ENCODE results near the gene PSEN2. TPM values are rescaled to one million over a fixed set of nuclear protein-coding genes. Genes with fewer than 3 reads are reported as not detected.
A peak's percentile ranks its signal among the peaks of the same experiment; 100 is the strongest.

PSEN2 gene
- total RNA-seq, 2 experiments from 2014 or later: 0.48 to 1.7 TPM

GRCh38 chr1:226880372-226881287, 10.2 kb downstream of the PSEN2 start:
- Histone ChIP-seq H3K4me1 (ENCODE audit: insufficient read depth, low read length, poor library complexity, severe bottlenecking) (peaks cover 36% of the 10 kb centered on the region), H3K36me3 (ENCODE audit: insufficient read depth, low read length) (no peaks in the 10 kb centered on the region), H3K4me3 (ENCODE audit: low read depth, low read length, poor library complexity, severe bottlenecking) (no peak overlapping the region), H3K4me2 (ENCODE audit: low read length) (no peak overlapping the region), H2AFZ (ENCODE audit: low read length) (no peak overlapping the region), H4K20me1 (ENCODE audit: insufficient read depth, low read length) (no peaks in the 10 kb centered on the region), H3K9me3 (ENCODE audit: low read length) (no peaks in the 10 kb centered on the region), H3K79me2 (ENCODE audit: insufficient read depth, low read depth, low read length) (no peaks in the 10 kb centered on the region), H3K27ac (ENCODE audit: low read depth, low read length, poor library complexity, severe bottlenecking) (no peak overlapping the region), H3K9me2 (ENCODE audit: insufficient read depth, low read length) (no peaks in the 10 kb centered on the region)
- intact Hi-C loops (cut with micrococcal nuclease; ENCODE audit: unreplicated experiment): no loop called here
- POLR2A ChIA-PET: interaction anchor here (0.9 kb wide), 1 partner anchor 9 kb away, joined by 4 read pairs; no protein-coding TSS in a partner anchor
- no peak for DNase-seq (ENCODE audit: low spot score)
- no TSS peak for BruUV-seq (replicated peaks)
- CTCF ChIA-PET (ENCODE audit: unreplicated experiment): no interaction called here
- TF ChIP-seq EZH2phosphoT487 (IDR thresholded peaks at IDR 0.05; ENCODE audit: borderline replicate concordance, low read depth, low read length): no peak
- TF ChIP-seq CTCF (conservative IDR thresholded peaks at IDR 0.05; ENCODE audit: low read length): no peak

GRCh38 chr1:226881515-226882185, 11.2 kb downstream of the PSEN2 start:
- H3K4me2 ChIP-seq (ENCODE audit: low read length): no peak overlapping the region
- no peaks in the 10 kb centered on the region for H3K79me2 ChIP-seq (ENCODE audit: insufficient read depth, low read depth, low read length)
- no peak overlapping the region for H3K4me3 ChIP-seq (ENCODE audit: low read depth, low read length, poor library complexity, severe bottlenecking)
- CTCF ChIA-PET (ENCODE audit: unreplicated experiment): no interaction called here
- no peak overlapping the region for H3K27ac ChIP-seq (ENCODE audit: low read depth, low read length, poor library complexity, severe bottlenecking)
- no peaks in the 10 kb centered on the region for H3K9me3 ChIP-seq (ENCODE audit: low read length)
- peak overlapping the region; percentile 87; the same call in 1 of the 2 replicates for H2AFZ ChIP-seq (ENCODE audit: low read length)
- TF ChIP-seq CTCF (conservative IDR thresholded peaks at IDR 0.05; ENCODE audit: low read length) (no peak), EZH2phosphoT487 (IDR thresholded peaks at IDR 0.05; ENCODE audit: borderline replicate concordance, low read depth, low read length) (no peak)
- H4K20me1 ChIP-seq (ENCODE audit: insufficient read depth, low read length): no peaks in the 10 kb centered on the region
- H3K4me1 ChIP-seq (ENCODE audit: insufficient read depth, low read length, poor library complexity, severe bottlenecking): peaks cover 45% of the 10 kb centered on the region
- H3K9me2 ChIP-seq (ENCODE audit: insufficient read depth, low read length): no peaks in the 10 kb centered on the region
- no peak for DNase-seq (ENCODE audit: low spot score)
- BruUV-seq (replicated peaks): no TSS peak
- intact Hi-C loops (cut with micrococcal nuclease; ENCODE audit: unreplicated experiment): loop anchor here (2.0 kb wide), 1 partner anchor 57 kb away; no protein-coding TSS in a partner anchor
- POLR2A ChIA-PET: interaction anchor here (0.9 to 2.4 kb wide), 4 partner anchors 12 to 221 kb away, joined by 4 to 13 read pairs (median 6); no protein-coding TSS in a partner anchor
- H3K36me3 ChIP-seq (ENCODE audit: insufficient read depth, low read length): no peaks in the 10 kb centered on the region
